IPS-15b (cell line): ENCODE measurements around the gene DCAF6.
"Not testable (repeated sequence)": the region's sequence is repeated elsewhere in the genome, so short reads cannot be mapped to it uniquely, and the experiment has no call there.

Source experiments
- H3K27me3 ChIP-seq: one replicate; pipeline ENCODE4 v1.6.1; 2013; ENCODE audit warnings: low read length; ENCODE audit not compliant: control insufficient read depth, insufficient read depth
- H3K36me3 ChIP-seq: one replicate; pipeline ENCODE4 v1.6.1; 2013; ENCODE audit warnings: low read length; ENCODE audit not compliant: control insufficient read depth, insufficient read depth
- H3K4me1 ChIP-seq: one replicate; pipeline ENCODE4 v1.6.1; 2013; ENCODE audit warnings: mild to moderate bottlenecking, low read length; ENCODE audit not compliant: control insufficient read depth, insufficient read depth
- H3K4me3 ChIP-seq: one replicate; pipeline ENCODE4 v1.5.1; 2013; ENCODE audit warnings: low read depth, low read length
- H3K9ac ChIP-seq: one replicate; pipeline ENCODE4 v1.6.1; 2013; ENCODE audit warnings: low read depth, mild to moderate bottlenecking, low read length
- H3K9me3 ChIP-seq: one replicate; pipeline ENCODE4 v1.6.1; 2013; ENCODE audit warnings: mild to moderate bottlenecking, low read length; ENCODE audit not compliant: control insufficient read depth, insufficient read depth

Gene DCAF6

GRCh38 chr1:167927046-167927754, 9.3 kb upstream of the DCAF6 start:
- Histone ChIP-seq H3K36me3 (no peaks in the 10 kb centered on the region), H3K4me1 (peaks cover 8% of the 10 kb centered on the region), H3K9ac (no peak overlapping the region), H3K27me3 (no peaks in the 10 kb centered on the region), H3K9me3 (no peaks in the 10 kb centered on the region), H3K4me3 (no peak overlapping the region)

GRCh38 chr1:167928457-167928852, 8.0 kb upstream of the DCAF6 start:
- no peak overlapping the region for H3K4me3 ChIP-seq
- peaks cover 8% of the 10 kb centered on the region for H3K4me1 ChIP-seq
- H3K27me3 ChIP-seq, result no peaks in the 10 kb centered on the region
- no peaks in the 10 kb centered on the region for H3K36me3 ChIP-seq
- no peaks in the 10 kb centered on the region for H3K9me3 ChIP-seq
- no peak overlapping the region for H3K9ac ChIP-seq

GRCh38 chr1:167928919-167929318, 7.6 kb upstream of the DCAF6 start:
- H3K9ac ChIP-seq, H3K27me3 ChIP-seq, H3K9me3 ChIP-seq, H3K4me1 ChIP-seq, H3K4me3 ChIP-seq, H3K36me3 ChIP-seq: not testable (repeated sequence)

GRCh38 chr1:167929725-167930124, 6.8 kb upstream of the DCAF6 start:
- Histone ChIP-seq H3K9ac (no peak overlapping the region), H3K4me1 (peaks cover 8% of the 10 kb centered on the region), H3K36me3 (no peaks in the 10 kb centered on the region), H3K9me3 (no peaks in the 10 kb centered on the region), H3K4me3 (no peak overlapping the region), H3K27me3 (no peaks in the 10 kb centered on the region)

GRCh38 chr1:167933788-167934187, 2.7 kb upstream of the DCAF6 start:
- Histone ChIP-seq H3K4me3 (no peak overlapping the region), H3K9ac (no peak overlapping the region), H3K4me1 (no peaks in the 10 kb centered on the region)

GRCh38 chr1:167934426-167935215, 1.9 kb upstream of the DCAF6 start:
- Histone ChIP-seq H3K9ac (no peak overlapping the region), H3K9me3 (no peaks in the 10 kb centered on the region), H3K36me3 (no peaks in the 10 kb centered on the region), H3K4me1 (no peaks in the 10 kb centered on the region), H3K4me3 (peak overlapping the region; percentile 96), H3K27me3 (no peaks in the 10 kb centered on the region)

More at GRCh38 chr1:167933788-167934187, 2.7 kb upstream of the DCAF6 start:
- no peaks in the 10 kb centered on the region for H3K36me3 ChIP-seq
- no peaks in the 10 kb centered on the region for H3K9me3 ChIP-seq
- no peaks in the 10 kb centered on the region for H3K27me3 ChIP-seq

- Histone ChIP-seq H3K27me3 (no peaks in the 10 kb centered on the region), H3K4me1 (no peaks in the 10 kb centered on the region), H3K36me3 (no peaks in the 10 kb centered on the region), H3K4me3 (peak overlapping the region; percentile 96), H3K9ac (peak overlapping the region; percentile 13), H3K9me3 (no peaks in the 10 kb centered on the region)
These were observed 1.0 kb upstream of the DCAF6 start for GRCh38 chr1:167935216-167936067.

GRCh38 chr1:167936930-167937708, 636 bp downstream of the DCAF6 start, which contains the start of gene MPC2:
TSS of gene MPC2 (minus strand) at chr1:167937072. CDS start at chr1:167935841, 1,231 bp downstream.
- H3K4me1 ChIP-seq, result no peaks in the 10 kb centered on the region
- no peaks in the 10 kb centered on the region for H3K9me3 ChIP-seq
- H3K27me3 ChIP-seq, result no peaks in the 10 kb centered on the region
- H3K4me3 ChIP-seq, result peak within 1 kb of the TSS; percentile 96
- no peaks in the 10 kb centered on the region for H3K36me3 ChIP-seq
- peak within 1 kb of the TSS; percentile 95 for H3K9ac ChIP-seq

GRCh38 chr1:167937709-167938010, 1.2 kb downstream of the DCAF6 start:
- peak overlapping the region; percentile 96 for H3K4me3 ChIP-seq
- H3K9me3 ChIP-seq, result no peaks in the 10 kb centered on the region
- H3K36me3 ChIP-seq, result no peaks in the 10 kb centered on the region
- H3K4me1 ChIP-seq, result no peaks in the 10 kb centered on the region
- H3K9ac ChIP-seq, result peak overlapping the region; percentile 89
- no peaks in the 10 kb centered on the region for H3K27me3 ChIP-seq

GRCh38 chr1:167938080-167938636, 1.7 kb downstream of the DCAF6 start:
- Histone ChIP-seq H3K36me3 (no peaks in the 10 kb centered on the region), H3K9ac (peak overlapping the region; percentile 89), H3K4me1 (no peaks in the 10 kb centered on the region), H3K4me3 (peak overlapping the region; percentile 96), H3K27me3 (no peaks in the 10 kb centered on the region), H3K9me3 (no peaks in the 10 kb centered on the region)

- H3K9me3 ChIP-seq, result no peaks in the 10 kb centered on the region
- H3K4me1 ChIP-seq, result no peaks in the 10 kb centered on the region
- no peak overlapping the region for H3K9ac ChIP-seq
- no peak overlapping the region for H3K4me3 ChIP-seq
- no peaks in the 10 kb centered on the region for H3K36me3 ChIP-seq
- H3K27me3 ChIP-seq, result no peaks in the 10 kb centered on the region
These were observed 3.8 kb downstream of the DCAF6 start for GRCh38 chr1:167940264-167940663.
